Panc1 (cell line): ENCODE measurements around the gene B9D1. TPM values are rescaled to one million over a fixed set of nuclear protein-coding genes. Genes with fewer than 3 reads are reported as not detected.

ENCODE experiments used
- ATAC-seq: fragments of 200-7000 bp; cut with Tn5 transposase; 2 replicates; pipeline ENCODE4 v1.9.1; 2020; ENCODE audit warnings: mild to moderate bottlenecking, moderate library complexity
- BruUV-seq: library from RNA; stranded (reverse); fragments of 400-500 nt; replicated peaks from 2 replicates; lab custom pipeline; 2021; lab: Mats Ljungman, UMichigan
- CTCF ChIA-PET: fragments of 300-600 bp; sonication (Branson Sonifier 250); formaldehyde crosslinking; loops from one replicate; lab custom pipeline; 2022; ENCODE audit warnings: antibody characterized with exemption; lab: Charles Lee
- POLR2A ChIA-PET: fragments of 300-600 bp; sonication (Branson Sonifier 250); formaldehyde crosslinking; loops from one replicate; lab custom pipeline; 2022; ENCODE audit warnings: antibody characterized with exemption; lab: Charles Lee
- DNase-seq: peaks from one replicate; pipeline ENCODE4 v3.0.0-alpha.2; 2010; ENCODE audit warnings: low read depth, low spot score
- H3K27ac ChIP-seq: 2 replicates; pipeline ENCODE4 v1.5.1; 2011; ENCODE audit warnings: mild to moderate bottlenecking, low read length, inconsistent platforms
- H3K27me3 ChIP-seq: fragments of 200-500 bp; sonication (Bioruptor generic); 2 replicates; pipeline ENCODE4 v1.6.0; 2014; ENCODE audit warnings: low read length, inconsistent platforms; ENCODE audit not compliant: control insufficient read depth, insufficient read depth
- H3K36me3 ChIP-seq: fragments of 200-500 bp; sonication (Bioruptor generic); 2 replicates; pipeline ENCODE4 v1.5.1; 2014; ENCODE audit warnings: inconsistent platforms, mild to moderate bottlenecking, low read length, moderate library complexity; ENCODE audit not compliant: control insufficient read depth, insufficient read depth
- H3K4me1 ChIP-seq: 2 replicates; pipeline ENCODE4 v1.5.1; 2011; ENCODE audit warnings: inconsistent platforms, mild to moderate bottlenecking, low read length, moderate library complexity; ENCODE audit not compliant: control insufficient read depth, insufficient read depth
- H3K4me3 ChIP-seq, 2 experiments: 2 replicates each; pipeline ENCODE4 v1.5.1; 2011 to 2012; ENCODE audit warnings: low read depth in 2 of 2, low read length in 2 of 2, mild to moderate bottlenecking in 2 of 2, inconsistent platforms in 1 of 2, moderate library complexity in 1 of 2
- H3K9me3 ChIP-seq: fragments of 200-500 bp; sonication (Bioruptor generic); 2 replicates; pipeline ENCODE4 v1.5.1; 2014; ENCODE audit warnings: low read depth, mild to moderate bottlenecking, inconsistent platforms, low read length, moderate library complexity; ENCODE audit not compliant: control insufficient read depth, insufficient read depth
- CTCF ChIP-seq: fragments of 450-650 bp; IDR thresholded peaks from 2 replicates; pipeline ENCODE4 v1.5.1; 2017; ENCODE audit warnings: mild to moderate bottlenecking
- POLR2AphosphoS5 ChIP-seq: IDR thresholded peaks from 2 replicates; pipeline ENCODE4 v1.6.1; 2012; ENCODE audit warnings: mild to moderate bottlenecking, low read depth, low read length, moderate library complexity
- REST ChIP-seq, 2 experiments: IDR thresholded peaks; 2 replicates each; pipeline ENCODE4 v1.6.1; 2011 to 2012; ENCODE audit warnings: low read depth in 2 of 2, control low read depth in 1 of 2, low read length in 1 of 2, mild to moderate bottlenecking in 1 of 2, moderate library complexity in 1 of 2; ENCODE audit not compliant: insufficient read depth in 1 of 2
- SIN3A ChIP-seq: IDR thresholded peaks from 2 replicates; pipeline ENCODE4 v1.6.1; 2012; ENCODE audit warnings: low read depth, mild to moderate bottlenecking, low read length, moderate library complexity, borderline replicate concordance; ENCODE audit not compliant: insufficient read depth
- TCF7L2 ChIP-seq: IDR thresholded peaks from 2 replicates; pipeline ENCODE4 v1.6.1; 2011; ENCODE audit warnings: mild to moderate bottlenecking, low read depth, low read length, inconsistent platforms
- in situ Hi-C: cut with HindIII; loops from 2 replicates; pipeline ENCODE4 v1.10.0; 2016; ENCODE audit warnings: low sequenced_read_pairs, low pct_unique_long_range_greater_than_20kb
- intact Hi-C: fragments of 100-400 bp; cut with micrococcal nuclease; formaldehyde crosslinking; loops from one replicate; pipeline ENCODE4 v1.10.0; 2022; ENCODE audit not compliant: unreplicated experiment
- total RNA-seq: library from RNA; stranded (reverse); gene quantifications from one replicate; pipeline ENCODE4 v1.2.1, GENCODE V29; 2021; ENCODE audit not compliant: unreplicated experiment

Gene B9D1
- total RNA-seq, 1 experiment from 2014 or later = 19.1 TPM

- in situ Hi-C loops = no loop called here
- intact Hi-C loops = no loop called here
- DNase-seq (no peak), ATAC-seq (peak; percentile 64)
- no peak overlapping the region for H3K27ac ChIP-seq
- no peaks in the 10 kb centered on the region for H3K9me3 ChIP-seq
- H3K36me3 ChIP-seq = no peaks in the 10 kb centered on the region
- POLR2A ChIA-PET = no interaction called here
- TF ChIP-seq TCF7L2 (no peak), REST (IDR thresholded peaks at IDR 0.05; ENCODE audit: insufficient read depth in 1 of 2, low read depth in 2 of 2, low read length in 1 of 2) (no peak), SIN3A (no peak), POLR2AphosphoS5 (no peak), CTCF (no peak)
- BruUV-seq = no TSS peak
- H3K27me3 ChIP-seq = no peaks in the 10 kb centered on the region
- CTCF ChIA-PET = interaction anchor here (0.6 kb wide), 1 partner anchor 128 kb away, joined by 3 read pairs; no protein-coding TSS in a partner anchor
- no peaks in the 10 kb centered on the region for H3K4me1 ChIP-seq
- no peak overlapping the region for H3K4me3 ChIP-seq
Measured at GRCh38 chr17:19336938-19337711, 25.4 kb downstream of the B9D1 start.

- DNase-seq (no peak), ATAC-seq (no peak)
- H3K4me3 ChIP-seq = no peak overlapping the region
- no peaks in the 10 kb centered on the region for H3K36me3 ChIP-seq
- intact Hi-C loops (no loop called here), in situ Hi-C loops (no loop called here)
- H3K27me3 ChIP-seq = no peaks in the 10 kb centered on the region
- ChIA-PET POLR2A (no interaction called here), CTCF (no interaction called here)
- H3K27ac ChIP-seq = no peak overlapping the region
- BruUV-seq = no TSS peak
- H3K4me1 ChIP-seq = no peaks in the 10 kb centered on the region
- no peaks in the 10 kb centered on the region for H3K9me3 ChIP-seq
- TF ChIP-seq REST (IDR thresholded peaks at IDR 0.05; ENCODE audit: insufficient read depth in 1 of 2, low read depth in 2 of 2, low read length in 1 of 2) (no peak), CTCF (no peak), TCF7L2 (no peak), SIN3A (no peak), POLR2AphosphoS5 (no peak; the same call in 1 of the 2 replicates)
Measured at GRCh38 chr17:19335951-19336631, 26.4 kb downstream of the B9D1 start.
